GM19452 (cell line): ENCODE measurements around the gene NFIX.

Experiments used
- ATAC-seq: cut with Tn5 transposase; IDR thresholded peaks from one replicate; pipeline ENCODE4 v1.9.1; 2021; ENCODE audit not compliant: unreplicated experiment

Gene NFIX

DNA sequence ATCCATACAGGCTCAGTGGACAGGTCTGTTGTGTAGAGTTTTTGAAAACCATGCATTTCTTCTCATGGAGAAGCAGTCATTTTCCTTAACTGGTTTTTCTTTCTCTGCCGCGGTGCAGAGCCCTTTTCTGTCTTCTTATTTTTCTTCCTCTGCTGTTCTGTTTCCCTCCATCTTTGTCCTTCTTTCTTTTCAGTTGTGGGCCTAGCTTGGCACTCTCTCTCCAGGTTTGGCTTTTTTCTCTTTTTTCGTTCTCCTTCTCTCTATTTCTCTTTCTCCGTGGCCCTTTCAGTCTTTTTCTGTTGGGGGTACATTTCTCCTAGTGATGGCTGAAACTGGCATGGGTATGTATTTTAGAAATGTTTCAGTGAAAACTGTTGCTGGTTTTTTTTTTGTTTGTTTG, 24.1 kb downstream of the NFIX start:
- no peak for ATAC-seq

GRCh38 chr19:13020002-13020414, 24.7 kb downstream of the NFIX start:
- ATAC-seq = no peak

DNA sequence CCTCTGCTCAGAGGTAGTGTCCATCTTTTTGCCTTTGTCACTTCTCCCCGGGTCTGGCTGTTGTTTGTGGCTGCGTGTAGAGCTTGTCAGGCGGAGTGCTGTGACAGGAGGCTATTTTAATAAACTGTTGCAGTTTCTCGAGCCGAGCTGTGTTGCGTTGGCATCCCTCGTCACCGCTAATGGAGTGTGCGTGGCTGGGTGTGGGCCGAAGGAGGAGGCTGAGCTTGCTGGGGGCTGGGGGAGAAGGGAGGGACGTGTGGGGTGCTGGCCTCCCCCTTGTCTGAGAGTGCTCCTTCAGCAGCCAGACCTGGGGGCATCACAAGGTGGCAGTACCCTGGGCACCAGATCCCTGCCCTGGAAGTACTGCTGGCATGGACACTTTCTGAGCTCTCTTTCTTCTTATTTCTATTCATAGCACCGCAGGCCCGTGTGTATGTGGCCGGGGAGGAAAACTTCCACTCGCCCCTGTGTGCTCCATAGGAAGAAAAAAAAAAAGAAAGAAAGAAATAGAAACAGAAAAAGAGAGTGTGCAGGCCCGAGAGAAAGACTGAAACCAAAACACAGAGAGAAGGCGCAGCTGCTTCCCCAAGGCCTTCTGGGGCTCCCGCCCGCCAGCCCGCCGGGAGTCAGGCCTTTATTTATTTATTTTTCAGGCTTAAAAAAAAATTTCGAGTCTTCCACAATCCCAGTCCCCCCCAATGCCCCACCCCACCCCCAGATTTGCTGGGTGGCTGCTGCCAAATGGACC, 27.0 kb downstream of the NFIX start:
- ATAC-seq = no peak

GRCh38 chr19:13022859-13023636, 27.8 kb downstream of the NFIX start:
- ATAC-seq = no peak

GRCh38 chr19:13023656-13024055, 28.4 kb downstream of the NFIX start:
- no peak for ATAC-seq

DNA sequence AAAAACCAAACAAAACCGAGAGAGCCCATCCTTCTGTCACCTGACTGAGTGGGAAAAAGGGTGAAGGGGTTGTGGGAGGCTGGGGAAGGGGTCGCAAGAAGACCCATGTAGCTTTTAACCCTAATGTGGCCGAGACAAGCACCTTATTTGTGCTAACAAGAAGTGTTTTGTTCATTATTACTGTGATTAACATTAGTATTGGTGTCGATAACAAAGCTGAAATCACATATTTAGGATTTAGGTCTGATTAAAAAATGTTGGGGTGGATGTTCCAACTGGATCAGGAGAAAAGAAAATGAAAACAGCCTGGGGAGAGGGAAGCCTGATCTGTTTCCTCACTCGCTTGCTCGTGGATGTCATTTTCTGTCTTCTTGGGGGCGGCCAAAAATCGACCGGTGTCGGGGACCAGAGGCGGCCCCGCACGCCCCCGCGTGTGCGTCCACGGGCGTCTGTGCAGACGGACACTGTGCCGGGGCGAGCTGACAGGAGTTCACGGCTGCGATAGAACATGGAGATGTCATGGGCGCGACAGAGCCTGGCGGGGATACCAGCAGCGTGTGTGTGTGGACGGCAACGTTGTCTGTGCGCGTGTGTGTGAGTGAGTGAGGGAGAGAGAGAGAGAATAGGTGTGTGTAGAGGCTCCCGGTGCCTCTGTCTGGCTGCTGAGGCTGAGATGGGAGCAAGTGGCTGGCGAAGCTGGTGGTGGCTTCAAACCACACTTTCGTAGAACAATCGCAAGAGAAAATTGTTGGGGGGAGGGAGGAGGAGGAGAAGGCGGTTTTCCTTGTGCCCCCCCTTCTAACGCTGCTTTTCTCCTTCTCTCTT, 29.1 kb downstream of the NFIX start:
- ATAC-seq = no peak

DNA sequence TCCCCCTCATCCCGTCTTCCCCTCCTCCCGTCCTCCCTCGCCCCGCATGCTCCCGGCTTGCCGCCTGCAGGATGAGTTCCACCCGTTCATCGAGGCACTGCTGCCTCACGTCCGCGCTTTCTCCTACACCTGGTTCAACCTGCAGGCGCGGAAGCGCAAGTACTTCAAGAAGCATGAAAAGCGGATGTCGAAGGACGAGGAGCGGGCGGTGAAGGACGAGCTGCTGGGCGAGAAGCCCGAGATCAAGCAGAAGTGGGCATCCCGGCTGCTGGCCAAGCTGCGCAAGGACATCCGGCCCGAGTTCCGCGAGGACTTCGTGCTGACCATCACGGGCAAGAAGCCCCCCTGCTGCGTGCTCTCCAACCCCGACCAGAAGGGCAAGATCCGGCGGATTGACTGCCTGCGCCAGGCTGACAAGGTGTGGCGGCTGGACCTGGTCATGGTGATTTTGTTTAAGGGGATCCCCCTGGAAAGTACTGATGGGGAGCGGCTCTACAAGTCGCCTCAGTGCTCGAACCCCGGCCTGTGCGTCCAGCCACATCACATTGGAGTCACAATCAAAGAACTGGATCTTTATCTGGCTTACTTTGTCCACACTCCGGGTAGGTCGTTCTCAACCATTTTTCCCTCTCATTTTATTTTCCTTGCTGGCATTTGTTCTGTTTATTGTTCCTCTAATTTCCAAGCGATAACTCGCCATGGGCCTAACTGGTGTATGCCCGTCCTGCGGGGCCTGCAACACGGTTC, 29.8 kb downstream of the NFIX start:
- no peak for ATAC-seq

- no peak for ATAC-seq
Observed at GRCh38 chr19:13025819-13026456, 30.7 kb downstream of the NFIX start.

- ATAC-seq = no peak
Observed at GRCh38 chr19:13026462-13027370, 31.4 kb downstream of the NFIX start.

DNA sequence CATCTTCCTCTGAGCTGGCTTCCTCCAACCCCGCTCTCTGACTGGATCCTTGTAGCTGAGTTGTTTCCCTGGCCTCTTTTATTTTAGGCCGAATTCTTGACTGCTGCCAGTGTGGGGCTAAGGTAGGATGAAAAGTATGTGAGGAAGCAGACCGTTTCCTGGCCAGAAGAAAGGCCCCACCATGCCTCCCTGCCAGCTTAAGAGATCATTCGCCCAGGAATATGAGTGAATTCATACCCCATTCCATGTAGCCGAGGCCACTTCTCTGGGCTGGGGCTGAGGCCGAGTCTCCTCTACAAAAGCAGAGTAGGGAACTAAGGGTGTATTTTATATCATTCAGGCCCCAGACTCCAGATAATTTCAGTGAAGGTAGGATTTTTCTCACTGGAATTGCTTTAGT, 32.3 kb downstream of the NFIX start:
- ATAC-seq = no peak

DNA sequence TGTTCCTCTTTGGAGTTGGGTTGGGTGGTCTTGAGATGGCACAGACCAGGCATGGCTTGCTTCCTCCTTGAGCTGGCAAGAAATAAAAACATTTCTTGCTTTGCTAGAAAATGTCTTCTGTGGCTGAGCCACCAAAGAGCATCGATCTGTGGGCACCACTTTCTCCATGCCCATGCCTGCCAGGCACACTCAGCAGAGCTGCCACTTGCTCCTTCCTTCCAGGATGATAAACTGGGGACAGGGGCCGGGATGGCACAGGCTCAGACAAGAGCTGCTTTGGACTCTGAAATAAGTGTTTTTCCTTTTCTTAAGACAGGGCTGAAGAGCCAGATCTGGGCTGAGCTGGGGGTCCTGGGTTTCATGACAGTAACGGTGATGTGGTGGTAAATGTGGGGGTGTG, 32.8 kb downstream of the NFIX start:
- no peak for ATAC-seq

- ATAC-seq = no peak
Observed at GRCh38 chr19:13029301-13029880, 34.1 kb downstream of the NFIX start.

DNA sequence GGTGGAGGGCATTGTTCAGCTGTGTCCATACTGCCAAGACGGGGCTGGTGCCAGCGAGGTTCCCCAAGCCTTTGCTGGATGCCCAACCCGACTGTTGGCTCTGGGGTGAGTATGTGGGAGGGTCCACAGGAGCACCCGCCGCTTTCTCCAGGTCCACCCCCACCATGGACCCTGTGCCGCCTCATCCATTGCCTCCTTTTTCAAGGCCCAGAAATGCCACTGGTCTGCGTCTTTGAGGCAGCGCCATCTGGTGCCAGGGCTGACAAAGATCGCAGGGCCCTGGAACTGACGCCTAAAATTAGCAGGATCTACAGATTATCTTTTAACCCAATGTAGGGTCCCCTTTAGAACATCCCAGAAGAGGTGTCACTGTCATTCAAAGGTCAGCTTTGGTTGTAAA, 34.6 kb downstream of the NFIX start:
- no peak for ATAC-seq

DNA sequence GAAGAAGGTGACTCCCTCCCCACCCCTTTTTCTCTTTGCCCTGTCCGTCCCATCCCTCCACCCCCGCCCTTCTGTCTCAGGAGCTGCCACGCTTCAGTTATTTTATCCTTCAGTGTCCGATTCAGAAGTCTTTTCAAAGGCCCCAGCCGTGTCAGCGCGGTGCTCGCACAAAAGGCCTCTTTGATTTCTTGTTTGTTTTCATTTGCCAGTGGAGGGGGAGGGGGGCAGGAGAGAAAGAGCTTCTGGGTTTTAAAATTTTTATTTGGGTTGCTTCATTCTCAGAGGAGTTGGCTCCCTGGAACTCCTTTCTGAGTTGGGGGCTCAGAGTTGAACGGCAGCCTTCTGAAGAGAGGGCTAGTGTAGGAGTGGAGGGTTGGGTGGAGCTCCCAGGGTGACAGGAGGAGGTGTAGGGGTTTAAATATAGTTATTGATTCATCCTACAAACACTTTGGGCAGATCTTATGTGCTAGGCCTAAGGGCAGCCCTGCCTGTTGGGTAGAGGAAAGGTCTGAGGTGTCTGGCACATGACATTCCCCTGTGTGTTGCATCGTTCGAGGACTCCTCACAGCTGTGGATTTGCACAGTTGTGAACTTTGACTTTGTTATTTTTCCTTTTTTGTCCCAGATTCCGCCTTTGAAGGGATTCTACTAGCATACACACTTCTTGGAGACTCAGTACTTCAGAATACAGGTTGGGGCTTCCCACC, 36.8 kb downstream of the NFIX start:
- no peak for ATAC-seq

GRCh38 chr19:13032837-13033236, 37.6 kb downstream of the NFIX start:
- no peak for ATAC-seq

GRCh38 chr19:13033244-13033643, 38.0 kb downstream of the NFIX start:
- no peak for ATAC-seq

GRCh38 chr19:13033819-13034611, 38.7 kb downstream of the NFIX start:
- no peak for ATAC-seq

DNA sequence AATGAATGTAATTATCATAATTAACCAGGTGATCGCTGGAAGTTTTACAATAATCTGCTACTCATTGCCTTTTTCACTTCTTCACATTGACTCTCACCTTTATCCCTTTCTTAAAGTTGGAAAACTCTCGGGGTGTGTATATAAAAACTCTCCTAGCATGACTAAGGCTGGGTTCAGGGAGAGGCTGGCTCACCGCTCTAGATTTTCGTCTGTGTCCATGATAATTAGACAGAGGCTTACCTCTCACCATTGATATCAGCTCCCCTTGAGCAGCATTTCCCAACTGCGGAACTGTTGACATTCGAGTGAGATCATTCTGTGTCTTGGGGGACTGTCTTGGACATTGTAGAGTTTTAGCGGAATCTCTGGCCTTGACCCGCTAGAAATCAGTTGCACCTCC, 39.4 kb downstream of the NFIX start:
- ATAC-seq = no peak
